Measurements from ENCODE around the gene HRNR. TPM values are rescaled to one million over a fixed set of nuclear protein-coding genes. Genes with fewer than 3 reads are reported as not detected.

HRNR gene
- total RNA-seq, 1 experiment from 2014 or later = not detected

Other genes starting within 250 kb of the HRNR start
- gene S100A10, start 230.3 kb downstream of the HRNR start, total RNA-seq (2014; rRNA removed; shearing (Covaris generic)) = 760 and 801 TPM in 2 replicates
- gene S100A11, start 187.2 kb downstream of the HRNR start, total RNA-seq (2014; rRNA removed; shearing (Covaris generic)) = 517 and 658 TPM in 2 replicates
- gene TCHHL1, start 135.1 kb downstream of the HRNR start, total RNA-seq (2014; rRNA removed; shearing (Covaris generic)) = not detected in 2 replicates
- gene TCHH, start 108.7 kb downstream of the HRNR start, total RNA-seq (2014; rRNA removed; shearing (Covaris generic)) = 0.02 TPM in 1 of 2 replicates, not detected in the other
- not detected in 2 replicates for gene RPTN, start 65.0 kb downstream of the HRNR start, total RNA-seq (2014; rRNA removed; shearing (Covaris generic))
- not detected in 2 replicates for gene FLG, start 101.0 kb upstream of the HRNR start, total RNA-seq (2014; rRNA removed; shearing (Covaris generic))
- not detected in 2 replicates for gene FLG2, start 135.8 kb upstream of the HRNR start, total RNA-seq (2014; rRNA removed; shearing (Covaris generic))
- not detected in 2 replicates for gene CRNN, start 190.1 kb upstream of the HRNR start, total RNA-seq (2014; rRNA removed; shearing (Covaris generic))

Measured in A172 (cell line).